ENCODE measurements around the gene APIP. TPM values are rescaled to one million over a fixed set of nuclear protein-coding genes. Genes with fewer than 3 reads are reported as not detected.

Gene APIP
- total and polyA plus RNA-seq, 9 donors: 21.3 to 28.3 (median 26.1) TPM

- H3K4me1 ChIP-seq (ENCODE audit: control insufficient read depth, insufficient read depth, low read length): no peaks in the 10 kb centered on the region
- no peak overlapping the region for H3K27ac ChIP-seq (ENCODE audit: low read length)
- no peaks in the 10 kb centered on the region for H3K27me3 ChIP-seq (ENCODE audit: control insufficient read depth, insufficient read depth, low read length)
- WGBS (ENCODE audit: insufficient coverage): 69% methylated on average over 2 of the region's 3 CpGs
- no peak overlapping the region for H3K4me3 ChIP-seq (ENCODE audit: low read length)
- no peaks in the 10 kb centered on the region for H3K36me3 ChIP-seq (ENCODE audit: control insufficient read depth, insufficient read depth, low read length)
- DNase-seq: no peak
- no peaks in the 10 kb centered on the region for H3K9me3 ChIP-seq (replicated peaks; ENCODE audit: control insufficient read depth, low read depth, low read length)
These were observed 46.8 kb downstream of the APIP start for GRCh38 chr11:34869425-34869824.

- no peaks in the 10 kb centered on the region for H3K36me3 ChIP-seq (ENCODE audit: control insufficient read depth, insufficient read depth, low read length)
- peak; percentile 17 for DNase-seq
- no peaks in the 10 kb centered on the region for H3K4me1 ChIP-seq (ENCODE audit: control insufficient read depth, insufficient read depth, low read length)
- H3K27me3 ChIP-seq (ENCODE audit: control insufficient read depth, insufficient read depth, low read length): no peaks in the 10 kb centered on the region
- no peak overlapping the region for H3K4me3 ChIP-seq (ENCODE audit: low read length)
- H3K27ac ChIP-seq (ENCODE audit: low read length): no peak overlapping the region
- H3K9me3 ChIP-seq (replicated peaks; ENCODE audit: control insufficient read depth, low read depth, low read length): no peaks in the 10 kb centered on the region
- WGBS (ENCODE audit: insufficient coverage): no CpG with 5 or more reads among the region's 2 CpGs
These were observed 49.8 kb downstream of the APIP start for GRCh38 chr11:34866375-34866774.

GRCh38 chr11:34865261-34865660 lies 50.9 kb downstream of the APIP start:
- no CpG with 5 or more reads among the region's 3 CpGs for WGBS (ENCODE audit: insufficient coverage)
- H3K27ac ChIP-seq (ENCODE audit: low read length): no peak overlapping the region
- no peaks in the 10 kb centered on the region for H3K27me3 ChIP-seq (ENCODE audit: control insufficient read depth, insufficient read depth, low read length)
- DNase-seq: no peak
- H3K4me1 ChIP-seq (ENCODE audit: control insufficient read depth, insufficient read depth, low read length): peaks cover 2% of the 10 kb centered on the region
- H3K36me3 ChIP-seq (ENCODE audit: control insufficient read depth, insufficient read depth, low read length): no peaks in the 10 kb centered on the region
- no peaks in the 10 kb centered on the region for H3K9me3 ChIP-seq (replicated peaks; ENCODE audit: control insufficient read depth, low read depth, low read length)
- H3K4me3 ChIP-seq (ENCODE audit: low read length): no peak overlapping the region

- no peak overlapping the region for H3K27ac ChIP-seq (ENCODE audit: low read length)
- no peaks in the 10 kb centered on the region for H3K9me3 ChIP-seq (replicated peaks; ENCODE audit: control insufficient read depth, low read depth, low read length)
- DNase-seq: no peak
- H3K4me1 ChIP-seq (ENCODE audit: control insufficient read depth, insufficient read depth, low read length): peaks cover 7% of the 10 kb centered on the region
- WGBS (ENCODE audit: insufficient coverage): 86% methylated on average over 1 of the region's 2 CpGs
- no peaks in the 10 kb centered on the region for H3K36me3 ChIP-seq (ENCODE audit: control insufficient read depth, insufficient read depth, low read length)
- H3K4me3 ChIP-seq (ENCODE audit: low read length): no peak overlapping the region
- no peaks in the 10 kb centered on the region for H3K27me3 ChIP-seq (ENCODE audit: control insufficient read depth, insufficient read depth, low read length)
These were observed 51.8 kb downstream of the APIP start for GRCh38 chr11:34864424-34864823.

- Histone ChIP-seq H3K27me3 (ENCODE audit: control insufficient read depth, insufficient read depth, low read length) (no peaks in the 10 kb centered on the region), H3K4me3 (ENCODE audit: low read length) (no peak overlapping the region), H3K9me3 (replicated peaks; ENCODE audit: control insufficient read depth, low read depth, low read length) (no peaks in the 10 kb centered on the region), H3K4me1 (ENCODE audit: control insufficient read depth, insufficient read depth, low read length) (peaks cover 7% of the 10 kb centered on the region), H3K36me3 (ENCODE audit: control insufficient read depth, insufficient read depth, low read length) (no peaks in the 10 kb centered on the region), H3K27ac (ENCODE audit: low read length) (no peak overlapping the region)
- WGBS (ENCODE audit: insufficient coverage): 80% methylated on average over 1 of the region's 2 CpGs
- DNase-seq: no peak
These were observed 53.1 kb downstream of the APIP start for GRCh38 chr11:34863048-34863447.

GRCh38 chr11:34860518-34860917 lies 55.7 kb downstream of the APIP start:
- no peaks in the 10 kb centered on the region for H3K9me3 ChIP-seq (replicated peaks; ENCODE audit: control insufficient read depth, low read depth, low read length)
- H3K4me3 ChIP-seq (ENCODE audit: low read length): no peak overlapping the region
- H3K36me3 ChIP-seq (ENCODE audit: control insufficient read depth, insufficient read depth, low read length): no peaks in the 10 kb centered on the region
- no peaks in the 10 kb centered on the region for H3K27me3 ChIP-seq (ENCODE audit: control insufficient read depth, insufficient read depth, low read length)
- DNase-seq: peak; percentile 11
- peaks cover 7% of the 10 kb centered on the region for H3K4me1 ChIP-seq (ENCODE audit: control insufficient read depth, insufficient read depth, low read length)
- no CpG with 5 or more reads among the region's 4 CpGs for WGBS (ENCODE audit: insufficient coverage)
- H3K27ac ChIP-seq (ENCODE audit: low read length): no peak overlapping the region

GRCh38 chr11:34860034-34860433 lies 56.1 kb downstream of the APIP start:
- Histone ChIP-seq H3K4me3 (ENCODE audit: low read length) (no peak overlapping the region), H3K27me3 (ENCODE audit: control insufficient read depth, insufficient read depth, low read length) (no peaks in the 10 kb centered on the region), H3K9me3 (replicated peaks; ENCODE audit: control insufficient read depth, low read depth, low read length) (no peaks in the 10 kb centered on the region), H3K27ac (ENCODE audit: low read length) (no peak overlapping the region), H3K4me1 (ENCODE audit: control insufficient read depth, insufficient read depth, low read length) (peaks cover 7% of the 10 kb centered on the region), H3K36me3 (ENCODE audit: control insufficient read depth, insufficient read depth, low read length) (no peaks in the 10 kb centered on the region)
- peak; percentile 44 for DNase-seq
- WGBS (ENCODE audit: insufficient coverage): 15% methylated on average over 4 of the region's 4 CpGs

- H3K4me3 ChIP-seq (ENCODE audit: low read length): no peak overlapping the region
- 67% methylated on average over 2 of the region's 2 CpGs for WGBS (ENCODE audit: insufficient coverage)
- no peak overlapping the region for H3K27ac ChIP-seq (ENCODE audit: low read length)
- H3K9me3 ChIP-seq (replicated peaks; ENCODE audit: control insufficient read depth, low read depth, low read length): no peaks in the 10 kb centered on the region
- peaks cover 7% of the 10 kb centered on the region for H3K4me1 ChIP-seq (ENCODE audit: control insufficient read depth, insufficient read depth, low read length)
- H3K36me3 ChIP-seq (ENCODE audit: control insufficient read depth, insufficient read depth, low read length): no peaks in the 10 kb centered on the region
- H3K27me3 ChIP-seq (ENCODE audit: control insufficient read depth, insufficient read depth, low read length): no peaks in the 10 kb centered on the region
- DNase-seq: no peak
These were observed 56.7 kb downstream of the APIP start for GRCh38 chr11:34859496-34859895.

GRCh38 chr11:34857463-34857862 lies 58.7 kb downstream of the APIP start:
- no peak for DNase-seq
- WGBS (ENCODE audit: insufficient coverage): no CpG with 5 or more reads among the region's 2 CpGs
- no peak overlapping the region for H3K4me3 ChIP-seq (ENCODE audit: low read length)
- H3K36me3 ChIP-seq (ENCODE audit: control insufficient read depth, insufficient read depth, low read length): no peaks in the 10 kb centered on the region
- no peaks in the 10 kb centered on the region for H3K27me3 ChIP-seq (ENCODE audit: control insufficient read depth, insufficient read depth, low read length)
- H3K27ac ChIP-seq (ENCODE audit: low read length): no peak overlapping the region
- H3K9me3 ChIP-seq (replicated peaks; ENCODE audit: control insufficient read depth, low read depth, low read length): no peaks in the 10 kb centered on the region
- H3K4me1 ChIP-seq (ENCODE audit: control insufficient read depth, insufficient read depth, low read length): peaks cover 7% of the 10 kb centered on the region

- H3K27ac ChIP-seq (ENCODE audit: low read length): no peak overlapping the region
- peaks cover 7% of the 10 kb centered on the region for H3K4me1 ChIP-seq (ENCODE audit: control insufficient read depth, insufficient read depth, low read length)
- no CpG with 5 or more reads among the region's 1 CpG for WGBS (ENCODE audit: insufficient coverage)
- no peaks in the 10 kb centered on the region for H3K36me3 ChIP-seq (ENCODE audit: control insufficient read depth, insufficient read depth, low read length)
- DNase-seq: peak; percentile 65
- no peaks in the 10 kb centered on the region for H3K27me3 ChIP-seq (ENCODE audit: control insufficient read depth, insufficient read depth, low read length)
- no peak overlapping the region for H3K4me3 ChIP-seq (ENCODE audit: low read length)
- no peaks in the 10 kb centered on the region for H3K9me3 ChIP-seq (replicated peaks; ENCODE audit: control insufficient read depth, low read depth, low read length)
These were observed 59.9 kb downstream of the APIP start for GRCh38 chr11:34856251-34856650.

- Histone ChIP-seq H3K27ac (ENCODE audit: low read length) (no peak overlapping the region), H3K36me3 (ENCODE audit: control insufficient read depth, insufficient read depth, low read length) (no peaks in the 10 kb centered on the region), H3K9me3 (replicated peaks; ENCODE audit: control insufficient read depth, low read depth, low read length) (no peaks in the 10 kb centered on the region), H3K4me1 (ENCODE audit: control insufficient read depth, insufficient read depth, low read length) (peaks cover 7% of the 10 kb centered on the region), H3K4me3 (ENCODE audit: low read length) (no peak overlapping the region), H3K27me3 (ENCODE audit: control insufficient read depth, insufficient read depth, low read length) (no peaks in the 10 kb centered on the region)
- WGBS (ENCODE audit: insufficient coverage): no CpG with 5 or more reads among the region's 3 CpGs
- no peak for DNase-seq
These were observed 60.5 kb downstream of the APIP start for GRCh38 chr11:34855754-34856095.
